BLaER1 treated with 17β-estradiol and CSF1 and Interleukin-3, amounts not matched to agents 10 nM and 100 nM (cell line): ENCODE results near the gene RBM19.

Source experiments
- H3K27ac ChIP-seq, 11 experiments: shearing (Covaris generic); formaldehyde crosslinking; 2 replicates each; pipeline ENCODE4 v1.8.1; 2022
- H3K27me3 ChIP-seq, 11 experiments: shearing (Covaris generic); formaldehyde crosslinking; 2 replicates each; pipeline ENCODE4 v1.8.1; 2022
- H3K36me3 ChIP-seq, 11 experiments: shearing (Covaris generic); formaldehyde crosslinking; 2 replicates each; pipeline ENCODE4 v1.8.1; 2022
- H3K4me1 ChIP-seq, 10 experiments: shearing (Covaris generic); formaldehyde crosslinking; 2 replicates each; pipeline ENCODE4 v1.8.1; 2022
- H3K4me2 ChIP-seq, 11 experiments: shearing (Covaris generic); formaldehyde crosslinking; 2 replicates each; pipeline ENCODE4 v1.8.1; 2022
- H3K4me3 ChIP-seq, 10 experiments: shearing (Covaris generic); formaldehyde crosslinking; 2 replicates each; pipeline ENCODE4 v1.8.1; 2022
- H3K9ac ChIP-seq, 11 experiments: shearing (Covaris generic); formaldehyde crosslinking; 2 replicates each; pipeline ENCODE4 v1.8.1; 2022
- H3K9me3 ChIP-seq, 11 experiments: shearing (Covaris generic); formaldehyde crosslinking; replicated peaks in 1 of 11; 2 replicates each; pipeline ENCODE4 v1.8.1; 2022
- H4K20me1 ChIP-seq, 11 experiments: shearing (Covaris generic); formaldehyde crosslinking; 2 replicates each; pipeline ENCODE4 v1.8.1; 2022
- Cebpa-rat ChIP-seq, 11 experiments: shearing (Covaris generic); IDR thresholded peaks; 2 replicates each; pipeline ENCODE4 v1.8.1; 2022

Gene RBM19

DNA sequence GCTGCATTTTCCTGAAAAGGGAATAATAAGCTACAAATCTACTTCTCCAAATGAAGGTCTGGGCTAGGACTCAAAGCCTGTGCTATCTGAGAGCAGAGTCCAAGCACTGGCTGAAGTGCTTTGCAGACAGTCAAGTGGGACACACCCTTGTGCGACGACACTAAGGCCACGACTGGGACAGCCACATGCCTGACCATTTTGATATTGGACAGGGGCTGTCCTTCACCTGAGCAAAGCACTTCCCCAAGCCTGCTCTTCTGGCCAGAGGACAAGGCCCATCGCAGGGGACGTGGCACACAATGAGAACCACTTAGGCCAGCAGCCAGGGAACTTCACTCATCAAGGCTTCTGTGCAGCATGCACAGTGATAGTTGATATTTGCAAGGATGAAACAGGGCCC, 71.4 kb downstream of the RBM19 start:
- TF ChIP-seq Cebpa-rat (IDR thresholded peaks at IDR 0.05): no peak
- peak overlapping the region in 1 of 11 experiments; percentile 37; a peak in 2 of 22 replicates for H3K4me2 ChIP-seq
- H3K9ac ChIP-seq: no peak overlapping the region
- no peak overlapping the region for H3K27ac ChIP-seq
- H3K36me3 ChIP-seq: peaks cover 5 to 39% (median 20%) of the 10 kb centered on the region in 11 experiments; a peak in 19 of 22 replicates
- peaks cover 26 to 90% (median 64%) of the 10 kb centered on the region in 10 experiments for H3K4me1 ChIP-seq
- no peaks in the 10 kb centered on the region for H3K9me3 ChIP-seq
- no peaks in the 10 kb centered on the region for H3K27me3 ChIP-seq
- H4K20me1 ChIP-seq: peaks cover 0 to 33% (median 0%) of the 10 kb centered on the region in 11 experiments; a peak in 7 of 22 replicates
- no peak overlapping the region for H3K4me3 ChIP-seq

DNA sequence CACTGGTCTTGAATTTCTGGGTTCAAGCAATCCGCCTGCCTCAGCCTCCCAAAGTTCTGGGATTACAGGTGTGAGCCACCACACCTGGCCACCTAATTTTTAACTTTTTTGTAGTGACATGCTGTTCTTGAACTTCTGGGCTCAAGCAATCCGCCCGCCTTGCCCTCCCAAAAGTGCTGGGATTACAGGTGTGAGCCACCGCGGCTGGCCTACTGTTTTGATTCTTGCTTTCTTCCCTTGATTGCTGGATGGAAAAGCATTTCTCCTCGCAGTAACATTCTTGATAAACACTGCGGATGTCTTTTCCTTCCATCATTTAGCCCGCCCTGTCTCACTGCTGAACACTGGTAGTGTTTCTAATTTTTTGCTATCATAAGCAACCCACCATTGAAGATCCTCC, 72.9 kb downstream of the RBM19 start:
- Histone ChIP-seq H3K4me3 (no peak overlapping the region), H3K27me3 (no peaks in the 10 kb centered on the region), H3K36me3 (peaks cover 5 to 45% (median 25%) of the 10 kb centered on the region in 11 experiments; a peak in 19 of 22 replicates), H3K4me1 (peaks cover 24 to 90% (median 63%) of the 10 kb centered on the region in 10 experiments), H3K9ac (no peak overlapping the region), H3K27ac (peak overlapping the region in 1 of 11 experiments; percentile 39; a peak in 1 of 22 replicates), H3K4me2 (0 out of 22 replicates have a peak overlapping the region, but pooled peaks of 2 of the 11 experiments have one; percentile 81 to 86), H3K9me3 (no peaks in the 10 kb centered on the region), H4K20me1 (peaks cover 0 to 36% (median 0%) of the 10 kb centered on the region in 11 experiments; a peak in 7 of 22 replicates)
- no peak for TF ChIP-seq Cebpa-rat (IDR thresholded peaks at IDR 0.05)

DNA sequence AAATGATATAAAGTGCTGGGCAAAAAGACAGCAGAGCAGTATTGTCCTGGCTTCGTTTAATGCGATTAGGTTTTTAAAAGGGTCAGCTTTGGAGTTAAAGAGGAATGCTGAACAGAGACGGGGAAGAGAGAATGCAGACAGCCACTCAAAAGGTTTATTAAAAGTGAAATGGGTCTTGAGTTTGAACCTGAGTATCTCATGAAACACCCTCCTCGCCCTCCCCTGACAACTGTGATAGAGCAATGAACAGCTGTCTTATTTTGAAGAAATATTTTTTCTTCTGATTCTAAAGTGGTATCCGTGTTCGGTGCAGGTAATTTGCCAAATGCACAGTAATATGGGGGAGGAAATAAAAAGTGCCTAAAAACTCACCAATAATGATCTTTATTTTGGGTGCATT, 73.6 kb downstream of the RBM19 start:
- Histone ChIP-seq H3K4me3 (no peak overlapping the region), H3K4me2 (peak overlapping the region in 7 of 11 experiments; percentile 77 to 92 (median 86); a peak in 13 of 22 replicates), H3K4me1 (peaks cover 24 to 90% (median 60%) of the 10 kb centered on the region in 10 experiments), H3K9ac (0 out of 22 replicates have a peak overlapping the region, but pooled peaks of 1 of the 11 experiments have one; percentile 66), H3K27me3 (no peaks in the 10 kb centered on the region), H3K36me3 (peaks cover 5 to 43% (median 21%) of the 10 kb centered on the region in 11 experiments; a peak in 19 of 22 replicates), H3K9me3 (no peaks in the 10 kb centered on the region), H4K20me1 (peaks cover 0 to 36% (median 0%) of the 10 kb centered on the region in 11 experiments; a peak in 7 of 22 replicates), H3K27ac (peak overlapping the region in 4 of 11 experiments; percentile 57 to 69 (median 64); a peak in 7 of 22 replicates)
- no peak for TF ChIP-seq Cebpa-rat (IDR thresholded peaks at IDR 0.05)

GRCh38 chr12:113891739-113892520, 74.2 kb downstream of the RBM19 start:
- no peaks in the 10 kb centered on the region for H3K27me3 ChIP-seq
- no peak for TF ChIP-seq Cebpa-rat (IDR thresholded peaks at IDR 0.05)
- H3K4me1 ChIP-seq: peaks cover 24 to 89% (median 55%) of the 10 kb centered on the region in 10 experiments
- peaks cover 0 to 36% (median 0%) of the 10 kb centered on the region in 11 experiments; a peak in 7 of 22 replicates for H4K20me1 ChIP-seq
- no peak overlapping the region for H3K4me3 ChIP-seq
- peak overlapping the region in 5 of 11 experiments; percentile 41 to 69 (median 62); a peak in 9 of 22 replicates for H3K27ac ChIP-seq
- no peaks in the 10 kb centered on the region for H3K9me3 ChIP-seq
- peak overlapping the region in 10 of 11 experiments; percentile 46 to 92 (median 84); a peak in 18 of 22 replicates for H3K4me2 ChIP-seq
- H3K9ac ChIP-seq: peak overlapping the region in 7 of 11 experiments; percentile 10 to 66 (median 30); a peak in 9 of 22 replicates
- peaks cover 7 to 38% (median 20%) of the 10 kb centered on the region in 11 experiments; a peak in 19 of 22 replicates for H3K36me3 ChIP-seq

- no peaks in the 10 kb centered on the region for H3K27me3 ChIP-seq
- H3K4me3 ChIP-seq: no peak overlapping the region
- peak overlapping the region; percentile 46 to 92 (median 81) for H3K4me2 ChIP-seq
- H3K36me3 ChIP-seq: peaks cover 6 to 40% (median 18%) of the 10 kb centered on the region in 11 experiments; a peak in 18 of 22 replicates
- H3K27ac ChIP-seq: peak overlapping the region in 5 of 11 experiments; percentile 41 to 69 (median 67); a peak in 10 of 22 replicates
- peak overlapping the region in 7 of 11 experiments; percentile 10 to 66 (median 30); a peak in 11 of 22 replicates for H3K9ac ChIP-seq
- TF ChIP-seq Cebpa-rat (IDR thresholded peaks at IDR 0.05): peak in 1 of 11 experiments; percentile 8; a peak in 1 of 22 replicates
- H3K4me1 ChIP-seq: peaks cover 24 to 83% (median 51%) of the 10 kb centered on the region in 10 experiments
- H4K20me1 ChIP-seq: peaks cover 0 to 36% (median 0%) of the 10 kb centered on the region in 11 experiments; a peak in 7 of 22 replicates
- no peaks in the 10 kb centered on the region; a peak in 1 of 22 replicates for H3K9me3 ChIP-seq
These were observed 74.9 kb downstream of the RBM19 start for GRCh38 chr12:113891167-113891692.

DNA sequence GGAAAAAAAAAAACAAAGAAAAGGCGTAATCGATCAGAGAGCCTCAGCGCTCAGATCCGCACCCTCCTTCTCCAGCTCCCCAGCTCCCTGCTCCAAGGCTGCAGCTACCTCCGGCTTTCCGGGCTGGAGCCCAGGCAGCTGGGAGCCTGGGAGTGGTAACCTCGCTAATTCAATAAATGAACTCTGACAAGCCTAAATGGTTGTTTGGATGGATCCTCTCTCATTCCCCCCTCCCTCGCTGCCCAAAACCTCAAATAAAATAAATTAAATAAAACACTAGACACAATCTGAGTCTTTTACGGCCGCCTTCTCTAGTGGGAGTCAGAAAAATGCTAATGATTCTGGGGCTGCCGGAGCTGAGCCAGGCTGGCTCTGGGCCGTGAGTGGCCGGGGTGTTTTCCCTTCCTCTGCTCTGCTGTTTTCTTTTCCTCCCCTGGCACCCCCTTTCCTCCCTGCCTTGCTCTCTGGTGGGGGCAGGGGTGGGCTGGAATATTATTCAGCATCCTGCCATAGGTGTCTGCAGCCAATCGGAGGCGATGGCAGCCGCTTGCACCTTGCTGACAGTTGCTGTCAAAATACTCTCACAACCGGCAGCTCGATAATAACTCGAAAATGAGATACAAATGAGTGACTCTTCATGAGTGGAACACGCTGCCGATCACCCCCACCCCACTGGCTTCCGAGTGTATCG, 76.1 kb downstream of the RBM19 start:
- peak overlapping the region in 6 of 11 experiments; percentile 28 to 66 (median 52); a peak in 9 of 22 replicates for H3K9ac ChIP-seq
- peaks cover 0 to 40% (median 21%) of the 10 kb centered on the region in 11 experiments; a peak in 16 of 22 replicates for H3K36me3 ChIP-seq
- peak overlapping the region; percentile 46 to 92 (median 81) for H3K4me2 ChIP-seq
- H3K4me3 ChIP-seq: peak overlapping the region in 1 of 10 experiments; percentile 2; a peak in 2 of 20 replicates
- no peak for TF ChIP-seq Cebpa-rat (IDR thresholded peaks at IDR 0.05)
- H3K27ac ChIP-seq: peak overlapping the region in 6 of 11 experiments; percentile 30 to 69 (median 64); a peak in 12 of 22 replicates
- peaks cover 0 to 6% (median 2%) of the 10 kb centered on the region in 11 experiments; a peak in 12 of 22 replicates for H3K9me3 ChIP-seq
- H3K27me3 ChIP-seq: no peaks in the 10 kb centered on the region
- peaks cover 0 to 33% (median 0%) of the 10 kb centered on the region in 11 experiments; a peak in 7 of 22 replicates for H4K20me1 ChIP-seq
- peaks cover 24 to 79% (median 49%) of the 10 kb centered on the region in 10 experiments for H3K4me1 ChIP-seq

DNA sequence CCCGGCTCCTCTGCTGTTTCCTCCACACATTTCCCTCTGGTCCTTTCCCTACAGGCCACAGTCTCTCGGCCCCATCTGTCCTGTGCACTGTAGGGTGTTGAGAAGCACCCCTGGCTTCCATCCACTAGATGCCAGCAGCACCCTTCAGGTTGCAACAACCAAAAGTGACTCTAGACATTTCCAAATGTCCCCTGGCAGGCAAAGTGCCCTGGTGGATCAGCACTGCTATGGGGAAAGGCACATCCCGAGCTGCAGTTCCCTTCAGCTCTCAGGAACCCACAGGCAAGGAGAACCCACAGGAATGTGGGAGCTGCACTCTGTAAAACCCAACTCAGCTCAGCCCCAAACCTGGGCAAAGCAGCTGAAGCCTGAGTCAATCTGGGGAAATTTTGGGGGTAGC, 77.0 kb downstream of the RBM19 start:
- Histone ChIP-seq H3K27me3 (no peaks in the 10 kb centered on the region), H4K20me1 (peaks cover 0 to 28% (median 0%) of the 10 kb centered on the region in 11 experiments; a peak in 7 of 22 replicates), H3K4me2 (peak overlapping the region in 10 of 11 experiments; percentile 46 to 92 (median 84); a peak in 18 of 22 replicates), H3K27ac (peak overlapping the region in 6 of 11 experiments; percentile 30 to 69 (median 64); a peak in 11 of 22 replicates), H3K9ac (peak overlapping the region in 6 of 11 experiments; percentile 1 to 66 (median 52); a peak in 8 of 22 replicates), H3K4me3 (no peak overlapping the region), H3K9me3 (peaks cover 0 to 16% (median 11%) of the 10 kb centered on the region in 11 experiments; a peak in 16 of 22 replicates), H3K36me3 (peaks cover 4 to 43% (median 25%) of the 10 kb centered on the region in 11 experiments; a peak in 21 of 22 replicates), H3K4me1 (peaks cover 24 to 72% (median 49%) of the 10 kb centered on the region in 10 experiments)
- TF ChIP-seq Cebpa-rat (IDR thresholded peaks at IDR 0.05): no peak
